WERI-Rb-1 (cell line): Measurements from ENCODE around the gene ICOSLG.

Source experiments
- DNase-seq: peaks from one replicate; pipeline ENCODE4 v3.0.0-alpha.2; 2020
- H3K27ac ChIP-seq: fragments of 250-450 bp; sonication (Bioruptor Pico); 2 replicates; pipeline ENCODE4 v1.5.1; 2020; ENCODE audit warnings: mild to moderate bottlenecking, moderate library complexity
- H3K27me3 ChIP-seq: fragments of 250-450 bp; sonication (Bioruptor Pico); 2 replicates; pipeline ENCODE4 v1.5.1; 2021; ENCODE audit warnings: mild to moderate bottlenecking, low read depth, moderate library complexity; ENCODE audit not compliant: insufficient read depth, severe bottlenecking
- H3K36me3 ChIP-seq: fragments of 250-450 bp; sonication (Bioruptor Pico); 2 replicates; pipeline ENCODE4 v1.5.1; 2020; ENCODE audit warnings: mild to moderate bottlenecking, moderate library complexity
- H3K4me3 ChIP-seq: 2 replicates; pipeline ENCODE4 v1.5.1; 2011; ENCODE audit warnings: low read depth, mild to moderate bottlenecking, control low read depth, low read length
- H3K9me3 ChIP-seq: fragments of 250-450 bp; sonication (Bioruptor Pico); 2 replicates; pipeline ENCODE4 v1.5.1; 2021; ENCODE audit warnings: mild to moderate bottlenecking, moderate library complexity; ENCODE audit not compliant: severe bottlenecking
- TF ChIP-seq, protein P1 (sequence below): IDR thresholded peaks from 2 replicates; pipeline ENCODE4 v1.5.1; 2011; ENCODE audit warnings: low read depth, mild to moderate bottlenecking, control low read depth, inconsistent platforms, low read length

ICOSLG gene

DNA sequence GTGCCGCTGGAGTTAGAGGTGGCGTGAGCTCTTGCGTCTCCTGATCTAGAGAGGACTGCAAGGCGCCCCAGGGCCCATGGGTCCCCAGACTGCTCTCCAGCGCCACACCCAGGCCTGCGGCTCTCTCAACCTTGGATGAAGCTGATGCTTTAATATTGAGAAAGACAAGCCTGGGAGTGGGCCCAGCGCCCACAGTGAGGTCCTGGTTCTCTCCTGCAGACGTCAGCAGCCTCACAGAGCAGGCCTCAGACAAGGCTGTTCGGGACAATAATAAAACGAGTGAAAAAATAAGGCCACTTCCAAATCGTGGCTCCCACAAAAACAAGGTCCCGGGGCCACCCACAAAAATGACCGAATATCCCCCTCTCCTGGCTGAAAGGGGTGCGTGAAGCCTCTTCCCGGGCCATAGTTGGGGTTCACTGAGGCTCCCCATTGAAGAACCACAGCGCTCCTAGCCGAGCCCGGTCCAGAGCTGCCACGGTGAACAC, 27.0 kb upstream of the ICOSLG start:
- no peaks in the 10 kb centered on the region for H3K36me3 ChIP-seq
- DNase-seq = peak; percentile 71
- TF ChIP-seq, protein P1, sequence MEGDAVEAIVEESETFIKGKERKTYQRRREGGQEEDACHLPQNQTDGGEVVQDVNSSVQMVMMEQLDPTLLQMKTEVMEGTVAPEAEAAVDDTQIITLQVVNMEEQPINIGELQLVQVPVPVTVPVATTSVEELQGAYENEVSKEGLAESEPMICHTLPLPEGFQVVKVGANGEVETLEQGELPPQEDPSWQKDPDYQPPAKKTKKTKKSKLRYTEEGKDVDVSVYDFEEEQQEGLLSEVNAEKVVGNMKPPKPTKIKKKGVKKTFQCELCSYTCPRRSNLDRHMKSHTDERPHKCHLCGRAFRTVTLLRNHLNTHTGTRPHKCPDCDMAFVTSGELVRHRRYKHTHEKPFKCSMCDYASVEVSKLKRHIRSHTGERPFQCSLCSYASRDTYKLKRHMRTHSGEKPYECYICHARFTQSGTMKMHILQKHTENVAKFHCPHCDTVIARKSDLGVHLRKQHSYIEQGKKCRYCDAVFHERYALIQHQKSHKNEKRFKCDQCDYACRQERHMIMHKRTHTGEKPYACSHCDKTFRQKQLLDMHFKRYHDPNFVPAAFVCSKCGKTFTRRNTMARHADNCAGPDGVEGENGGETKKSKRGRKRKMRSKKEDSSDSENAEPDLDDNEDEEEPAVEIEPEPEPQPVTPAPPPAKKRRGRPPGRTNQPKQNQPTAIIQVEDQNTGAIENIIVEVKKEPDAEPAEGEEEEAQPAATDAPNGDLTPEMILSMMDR = peak; percentile 59
- no peaks in the 10 kb centered on the region for H3K27me3 ChIP-seq
- H3K9me3 ChIP-seq = no peaks in the 10 kb centered on the region
- no peak overlapping the region for H3K27ac ChIP-seq
- no peak overlapping the region for H3K4me3 ChIP-seq

GRCh38 chr21:44265734-44266270, 25.1 kb upstream of the ICOSLG start:
- Histone ChIP-seq H3K4me3 (no peak overlapping the region), H3K27me3 (no peaks in the 10 kb centered on the region), H3K9me3 (no peaks in the 10 kb centered on the region), H3K36me3 (no peaks in the 10 kb centered on the region), H3K27ac (no peak overlapping the region)
- TF ChIP-seq, protein P1 = no peak
- DNase-seq = no peak

GRCh38 chr21:44263768-44264167, 23.0 kb upstream of the ICOSLG start:
- TF ChIP-seq, protein P1 = no peak

DNA sequence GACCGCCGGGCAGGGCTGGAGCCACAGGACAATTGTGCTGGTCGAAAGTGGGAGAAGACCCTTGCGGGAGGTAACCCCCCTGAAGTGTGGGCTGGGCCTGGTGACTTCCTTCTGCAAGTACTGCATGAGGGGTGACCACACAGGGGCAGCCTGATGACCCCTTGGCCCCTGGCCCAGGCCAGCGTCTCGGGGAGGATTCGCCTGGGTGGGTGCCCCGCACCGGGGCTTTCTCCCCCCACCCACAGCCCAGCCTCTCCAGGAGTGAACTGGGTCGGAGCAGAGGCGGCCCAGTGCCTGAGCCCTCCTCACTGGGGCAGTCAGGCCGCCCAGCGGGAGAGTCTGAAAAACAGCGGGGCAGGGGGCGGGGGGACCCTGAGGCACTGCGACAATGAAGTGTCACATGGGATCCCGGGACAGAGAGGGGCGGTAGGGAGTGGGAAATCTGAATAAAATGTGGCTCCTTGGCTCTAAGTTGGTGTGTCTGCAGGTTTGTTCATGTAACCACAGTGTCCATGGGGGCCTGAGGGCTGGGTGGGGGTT, 22.5 kb upstream of the ICOSLG start:
- no peaks in the 10 kb centered on the region for H3K27me3 ChIP-seq
- TF ChIP-seq, protein P1 = no peak
- H3K27ac ChIP-seq = peak overlapping the region; percentile 99
- peak overlapping the region; percentile 29 for H3K4me3 ChIP-seq
- no peaks in the 10 kb centered on the region for H3K36me3 ChIP-seq
- peaks cover 9% of the 10 kb centered on the region for H3K9me3 ChIP-seq
- peak; percentile 87 for DNase-seq

More at GRCh38 chr21:44263768-44264167, 23.0 kb upstream of the ICOSLG start:
- Histone ChIP-seq H3K27ac (peak overlapping the region; percentile 99), H3K36me3 (no peaks in the 10 kb centered on the region), H3K4me3 (peak overlapping the region; percentile 29), H3K27me3 (no peaks in the 10 kb centered on the region), H3K9me3 (peaks cover 9% of the 10 kb centered on the region)
- peak; percentile 92 for DNase-seq

- Histone ChIP-seq H3K36me3 (no peaks in the 10 kb centered on the region), H3K27ac (peak overlapping the region; percentile 99), H3K4me3 (no peak overlapping the region), H3K27me3 (no peaks in the 10 kb centered on the region), H3K9me3 (peaks cover 9% of the 10 kb centered on the region)
- TF ChIP-seq, protein P1 = no peak
- DNase-seq = peak; percentile 59
These were observed 21.8 kb upstream of the ICOSLG start for GRCh38 chr21:44262338-44263056.
